Endothelial cell (in vitro differentiated cells): ENCODE measurements around the gene FPR2. TPM values are rescaled to one million over a fixed set of nuclear protein-coding genes. Genes with fewer than 3 reads are reported as not detected.

Source experiments
- DNase-seq: peaks from one replicate; pipeline ENCODE4 v3.0.0; 2021; ENCODE audit warnings: low spot score
- H3K27ac Mint-ChIP-seq: one replicate; pipeline ENCODE4 v1.8.0; 2021; ENCODE audit warnings: mixed read lengths, inconsistent platforms; ENCODE audit not compliant: unreplicated experiment
- H3K27me3 Mint-ChIP-seq: one replicate; pipeline ENCODE4 v1.8.0; 2021; ENCODE audit warnings: mild to moderate bottlenecking, moderate library complexity, mixed read lengths, inconsistent platforms; ENCODE audit not compliant: unreplicated experiment
- H3K36me3 Mint-ChIP-seq: one replicate; pipeline ENCODE4 v1.8.0; 2021; ENCODE audit warnings: mild to moderate bottlenecking, low read depth, mixed read lengths, inconsistent platforms; ENCODE audit not compliant: unreplicated experiment
- H3K4me1 Mint-ChIP-seq: one replicate; pipeline ENCODE4 v1.8.0; 2021; ENCODE audit warnings: mild to moderate bottlenecking, mixed read lengths, inconsistent platforms; ENCODE audit not compliant: unreplicated experiment
- H3K4me3 Mint-ChIP-seq: one replicate; pipeline ENCODE4 v1.8.0; 2021; ENCODE audit warnings: mild to moderate bottlenecking, mixed read lengths, inconsistent platforms; ENCODE audit not compliant: unreplicated experiment
- H3K9me3 Mint-ChIP-seq: one replicate; pipeline ENCODE4 v1.8.0; 2021; ENCODE audit warnings: mixed read lengths, inconsistent platforms; ENCODE audit not compliant: unreplicated experiment
- CTCF ChIP-seq: fragments of 200-600 bp; sonication (generic); IDR thresholded peaks from one replicate; pipeline ENCODE4 v1.5.0; 2021; ENCODE audit warnings: antibody characterized with exemption; ENCODE audit not compliant: unreplicated experiment
- total RNA-seq: library from RNA; stranded (reverse); fragmentation: NEBNext Ultra II Directional; extraction: Animal tissue kit (Norgen Biotek cat#: 25700); gene quantifications from one replicate; pipeline ENCODE4 v1.2.1, GENCODE V29; 2021; ENCODE audit not compliant: unreplicated experiment

Gene FPR2
- total RNA-seq, 1 donor from 2014 or later = 0.74 TPM

GRCh38 chr19:51780270-51780669 is 19.3 kb downstream of the FPR2 start:
- no peak overlapping the region for H3K27ac Mint-ChIP-seq
- H3K27me3 Mint-ChIP-seq = peaks cover 2% of the 10 kb centered on the region
- TF ChIP-seq CTCF = no peak
- no peaks in the 10 kb centered on the region for H3K36me3 Mint-ChIP-seq
- H3K9me3 Mint-ChIP-seq = no peaks in the 10 kb centered on the region
- no peak overlapping the region for H3K4me3 Mint-ChIP-seq
- no peak for DNase-seq
- no peaks in the 10 kb centered on the region for H3K4me1 Mint-ChIP-seq

- Mint-ChIP-seq H3K9me3 (no peaks in the 10 kb centered on the region), H3K27me3 (peaks cover 2% of the 10 kb centered on the region), H3K27ac (no peak overlapping the region), H3K36me3 (no peaks in the 10 kb centered on the region), H3K4me3 (no peak overlapping the region), H3K4me1 (no peaks in the 10 kb centered on the region)
- DNase-seq = no peak
- no peak for TF ChIP-seq CTCF
Observed at GRCh38 chr19:51781999-51782398, 21.0 kb downstream of the FPR2 start.

- Mint-ChIP-seq H3K36me3 (no peaks in the 10 kb centered on the region), H3K4me1 (no peaks in the 10 kb centered on the region), H3K4me3 (no peak overlapping the region), H3K27ac (no peak overlapping the region), H3K27me3 (no peaks in the 10 kb centered on the region), H3K9me3 (no peaks in the 10 kb centered on the region)
- DNase-seq = peak; percentile 15
- no peak for TF ChIP-seq CTCF
Observed at GRCh38 chr19:51783372-51783771, 22.4 kb downstream of the FPR2 start.

GRCh38 chr19:51784109-51784785 is 23.3 kb downstream of the FPR2 start:
- no peak for DNase-seq
- H3K4me3 Mint-ChIP-seq = no peak overlapping the region
- no peaks in the 10 kb centered on the region for H3K36me3 Mint-ChIP-seq
- TF ChIP-seq CTCF = no peak
- no peak overlapping the region for H3K27ac Mint-ChIP-seq
- H3K4me1 Mint-ChIP-seq = no peaks in the 10 kb centered on the region
- H3K9me3 Mint-ChIP-seq = no peaks in the 10 kb centered on the region
- H3K27me3 Mint-ChIP-seq = no peaks in the 10 kb centered on the region

- no peaks in the 10 kb centered on the region for H3K27me3 Mint-ChIP-seq
- H3K4me3 Mint-ChIP-seq = no peak overlapping the region
- no peak for TF ChIP-seq CTCF
- DNase-seq = no peak
- no peaks in the 10 kb centered on the region for H3K4me1 Mint-ChIP-seq
- no peaks in the 10 kb centered on the region for H3K36me3 Mint-ChIP-seq
- H3K27ac Mint-ChIP-seq = no peak overlapping the region
- H3K9me3 Mint-ChIP-seq = no peaks in the 10 kb centered on the region
Observed at GRCh38 chr19:51784922-51785690, 24.1 kb downstream of the FPR2 start.
